ENCODE data around the gene ALDH1L2.

ALDH1L2 gene

GRCh38 chr12:105020241-105020962 lies 63.9 kb downstream of the ALDH1L2 start:
- no peak overlapping the region for H3K27ac ChIP-seq
- TF ChIP-seq ZFX (IDR thresholded peaks at IDR 0.05; ENCODE audit: borderline replicate concordance) (no peak), CTCF (IDR thresholded peaks at IDR 0.05) (no peak)

- H3K27ac ChIP-seq: no peak overlapping the region
- TF ChIP-seq CTCF (IDR thresholded peaks at IDR 0.05) (no peak), ZFX (IDR thresholded peaks at IDR 0.05; ENCODE audit: borderline replicate concordance) (no peak)
These were observed 65.5 kb downstream of the ALDH1L2 start for GRCh38 chr12:105018776-105019175.

- H3K27ac ChIP-seq: no peak overlapping the region
- TF ChIP-seq CTCF (IDR thresholded peaks at IDR 0.05) (no peak), ZFX (IDR thresholded peaks at IDR 0.05; ENCODE audit: borderline replicate concordance) (no peak)
These were observed 66.2 kb downstream of the ALDH1L2 start for GRCh38 chr12:105018012-105018411.

- TF ChIP-seq ZFX (IDR thresholded peaks at IDR 0.05; ENCODE audit: borderline replicate concordance) (no peak), CTCF (IDR thresholded peaks at IDR 0.05) (no peak)
- H3K27ac ChIP-seq: no peak overlapping the region
These were observed 68.7 kb downstream of the ALDH1L2 start for GRCh38 chr12:105015543-105015942.

- TF ChIP-seq CTCF (IDR thresholded peaks at IDR 0.05) (no peak), ZFX (IDR thresholded peaks at IDR 0.05; ENCODE audit: borderline replicate concordance) (no peak)
- H3K27ac ChIP-seq: no peak overlapping the region
These were observed 69.7 kb downstream of the ALDH1L2 start for GRCh38 chr12:105014603-105015002.

GRCh38 chr12:105013892-105014291 lies 70.4 kb downstream of the ALDH1L2 start:
- no peak for TF ChIP-seq ZFX (IDR thresholded peaks at IDR 0.05; ENCODE audit: borderline replicate concordance)
- TF ChIP-seq CTCF (IDR thresholded peaks at IDR 0.05): no peak
- H3K27ac ChIP-seq: no peak overlapping the region

GRCh38 chr12:105001476-105001875 lies 82.8 kb downstream of the ALDH1L2 start:
- no peak overlapping the region for H3K27ac ChIP-seq
- TF ChIP-seq ZFX (IDR thresholded peaks at IDR 0.05; ENCODE audit: borderline replicate concordance) (no peak), CTCF (IDR thresholded peaks at IDR 0.05) (no peak)
